Gastroesophageal sphincter (tissue), 3 donors: Measurements from ENCODE around the gene CDC34.

Source experiments
- EP300 ChIP-seq: sonication (generic); formaldehyde crosslinking; IDR thresholded peaks from one replicate; pipeline ENCODE4 v1.6.1; 2017; ENCODE audit warnings: antibody characterized with exemption, mild to moderate bottlenecking
- POLR2A ChIP-seq, 2 donors: fragments of 450-650 bp; IDR thresholded peaks; one replicate each; pipeline ENCODE4 v1.6.1; 2017; ENCODE audit warnings: antibody characterized with exemption in 2 of 2, mild to moderate bottlenecking in 2 of 2, moderate library complexity in 1 of 2
- POLR2AphosphoS5 ChIP-seq: sonication (generic); formaldehyde crosslinking; IDR thresholded peaks from one replicate; pipeline ENCODE4 v1.6.1; 2017; ENCODE audit warnings: antibody characterized with exemption
- TF ChIP-seq, protein P1 (sequence below), 4 experiments: fragments of 200-600 bp in 2 of 4; fragments of 450-650 bp in 2 of 4; sonication (generic) in 1 of 4; IDR thresholded peaks; one replicate each; pipeline ENCODE4 v1.5.1; 2017 to 2019; ENCODE audit warnings: antibody characterized with exemption in 4 of 4, mild to moderate bottlenecking in 2 of 4, moderate library complexity in 2 of 4

GRCh38 chr19:507286-508203, 24.0 kb upstream of the CDC34 start, which contains the start of gene TPGS1:
- peak in 1 of 2 donors; percentile 52 for TF ChIP-seq POLR2A (IDR thresholded peaks at IDR 0.05)
- TF ChIP-seq, protein P1, sequence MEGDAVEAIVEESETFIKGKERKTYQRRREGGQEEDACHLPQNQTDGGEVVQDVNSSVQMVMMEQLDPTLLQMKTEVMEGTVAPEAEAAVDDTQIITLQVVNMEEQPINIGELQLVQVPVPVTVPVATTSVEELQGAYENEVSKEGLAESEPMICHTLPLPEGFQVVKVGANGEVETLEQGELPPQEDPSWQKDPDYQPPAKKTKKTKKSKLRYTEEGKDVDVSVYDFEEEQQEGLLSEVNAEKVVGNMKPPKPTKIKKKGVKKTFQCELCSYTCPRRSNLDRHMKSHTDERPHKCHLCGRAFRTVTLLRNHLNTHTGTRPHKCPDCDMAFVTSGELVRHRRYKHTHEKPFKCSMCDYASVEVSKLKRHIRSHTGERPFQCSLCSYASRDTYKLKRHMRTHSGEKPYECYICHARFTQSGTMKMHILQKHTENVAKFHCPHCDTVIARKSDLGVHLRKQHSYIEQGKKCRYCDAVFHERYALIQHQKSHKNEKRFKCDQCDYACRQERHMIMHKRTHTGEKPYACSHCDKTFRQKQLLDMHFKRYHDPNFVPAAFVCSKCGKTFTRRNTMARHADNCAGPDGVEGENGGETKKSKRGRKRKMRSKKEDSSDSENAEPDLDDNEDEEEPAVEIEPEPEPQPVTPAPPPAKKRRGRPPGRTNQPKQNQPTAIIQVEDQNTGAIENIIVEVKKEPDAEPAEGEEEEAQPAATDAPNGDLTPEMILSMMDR (IDR thresholded peaks at IDR 0.05): peak in 2 of 4 experiments; percentile 23 to 46
- TF ChIP-seq POLR2AphosphoS5: peak; percentile 80
- TF ChIP-seq EP300: no peak
